H1 (cell line): ENCODE measurements around the gene PXDN. TPM values are rescaled to one million over a fixed set of nuclear protein-coding genes. Genes with fewer than 3 reads are reported as not detected.
A peak's percentile ranks its signal among the peaks of the same experiment; 100 is the strongest.

Source experiments
- CTCF ChIA-PET: fragments of 300-600 bp; sonication (Branson Sonifier 250); formaldehyde crosslinking; loops from one replicate; lab custom pipeline; 2021; ENCODE audit not compliant: partially characterized antibody; lab: Charles Lee
- POLR2A ChIA-PET: fragments of 300-600 bp; sonication (Branson Sonifier 250); formaldehyde crosslinking; loops from one replicate; lab custom pipeline; 2021; ENCODE audit warnings: inconsistent platforms; ENCODE audit not compliant: partially characterized antibody; lab: Charles Lee
- DNase-seq, 2 experiments: peaks; one replicate each; pipeline versions ENCODE4 v3.0.0 to v3.0.0-alpha.2; 2010 to 2022; ENCODE audit warnings: low spot score in 2 of 2, low read depth in 1 of 2, mixed read lengths in 1 of 2
- FAIRE-seq: peaks from 2 replicates; lab custom pipeline; 2011; peaks lifted over from hg19 to GRCh38; lab: Jason Lieb, UNC
- H2AFZ ChIP-seq: 2 replicates; pipeline ENCODE4 v1.8.1; 2012; ENCODE audit warnings: low read length, inconsistent platforms
- H2AK5ac ChIP-seq: 2 replicates; pipeline ENCODE4 v1.6.1; 2013; ENCODE audit warnings: low read depth, low read length
- H2BK120ac ChIP-seq: replicated peaks from 2 replicates; pipeline ENCODE3; 2013; ENCODE audit warnings: low read depth, low read length, inconsistent platforms
- H2BK12ac ChIP-seq: 2 replicates; pipeline ENCODE4 v1.6.1; 2013; ENCODE audit warnings: low read depth, low read length
- H2BK15ac ChIP-seq: 2 replicates; pipeline ENCODE4 v1.6.1; 2013; ENCODE audit warnings: low read length
- H2BK20ac ChIP-seq: 2 replicates; pipeline ENCODE4 v1.6.1; 2013; ENCODE audit warnings: low read length
- H2BK5ac ChIP-seq: 2 replicates; pipeline ENCODE4 v1.6.1; 2013; ENCODE audit warnings: low read depth, low read length
- H3K14ac ChIP-seq: 2 replicates; pipeline ENCODE4 v1.6.1; 2013; ENCODE audit warnings: inconsistent platforms; ENCODE audit not compliant: insufficient read length
- H3K18ac ChIP-seq: 2 replicates; pipeline ENCODE4 v1.6.1; 2013; ENCODE audit warnings: low read length; ENCODE audit errors: extremely low read depth
- H3K23ac ChIP-seq: 2 replicates; pipeline ENCODE4 v1.6.1; 2013; ENCODE audit warnings: inconsistent platforms; ENCODE audit not compliant: insufficient read length
- H3K23me2 ChIP-seq: 2 replicates; pipeline ENCODE4 v1.6.1; 2013; ENCODE audit warnings: low read depth, low read length
- H3K27ac ChIP-seq: 2 replicates; pipeline ENCODE4 v1.6.1; 2011; ENCODE audit warnings: low read depth, low read length, inconsistent platforms
- H3K27me3 ChIP-seq, 4 experiments: replicated peaks in 1 of 4; 1 replicate in 1 of 4; 2 replicates in 3 of 4; pipeline versions ENCODE4 v1.6.1 to v1.8.1; 2011 to 2013; ENCODE audit warnings: low read length in 3 of 4, mild to moderate bottlenecking in 3 of 4, inconsistent platforms in 2 of 4, mixed read lengths in 2 of 4, moderate library complexity in 1 of 4; ENCODE audit not compliant: control insufficient read depth in 3 of 4, insufficient read depth in 3 of 4; ENCODE audit errors: extremely low read depth in 1 of 4
- H3K36me3 ChIP-seq, 4 experiments: 2 replicates each; pipeline versions ENCODE4 v1.6.1 to v1.8.1; 2011 to 2013; ENCODE audit warnings: mild to moderate bottlenecking in 4 of 4, low read length in 3 of 4, moderate library complexity in 2 of 4, control low read depth in 1 of 4, inconsistent platforms in 1 of 4; ENCODE audit not compliant: insufficient read depth in 4 of 4, control insufficient read depth in 2 of 4
- H3K4ac ChIP-seq: replicated peaks from 2 replicates; pipeline ENCODE3; 2013; ENCODE audit warnings: low read length, low read depth, mixed read lengths, inconsistent platforms; ENCODE audit not compliant: insufficient read length
- H3K4me1 ChIP-seq, 4 experiments: replicated peaks in 1 of 4; 1 replicate in 1 of 4; 2 replicates in 3 of 4; pipeline versions ENCODE4 v1.6.1 to v1.8.1; 2011 to 2013; ENCODE audit warnings: low read length in 3 of 4, inconsistent platforms in 2 of 4, mixed read lengths in 1 of 4; ENCODE audit not compliant: insufficient read depth in 4 of 4, control insufficient read depth in 3 of 4
- H3K4me2 ChIP-seq, 2 experiments: 2 replicates each; pipeline versions ENCODE4 v1.6.1 to v1.8.1; 2011 to 2013; ENCODE audit warnings: low read depth in 2 of 2, low read length in 2 of 2, control low read depth in 1 of 2, inconsistent platforms in 1 of 2, mild to moderate bottlenecking in 1 of 2; ENCODE audit not compliant: insufficient read depth in 1 of 2
- H3K4me3 ChIP-seq, 4 experiments: fragments of 200-600, 300-600 bp in 1 of 4; sonication (generic), shearing (Covaris generic), sonication (Bioruptor Twin) in 1 of 4; 2 replicates each; pipeline versions ENCODE4 v1.5.1 to v1.8.1; 2011 to 2016; ENCODE audit warnings: low read length in 4 of 4, low read depth in 3 of 4, control low read depth in 2 of 4, inconsistent platforms in 2 of 4, mild to moderate bottlenecking in 2 of 4, mixed read lengths in 1 of 4, moderate library complexity in 1 of 4; ENCODE audit not compliant: insufficient read depth in 2 of 4; ENCODE audit errors: extremely low read depth in 1 of 4
- H3K56ac ChIP-seq: replicated peaks from 2 replicates; pipeline ENCODE3; 2013; ENCODE audit warnings: low read depth, mild to moderate bottlenecking, mixed read lengths, low read length, inconsistent platforms; ENCODE audit not compliant: insufficient read length
- H3K79me1 ChIP-seq: 2 replicates; pipeline ENCODE4 v1.6.1; 2013; ENCODE audit warnings: low read depth, low read length, control low read depth
- H3K79me2 ChIP-seq, 2 experiments: 2 replicates each; pipeline versions ENCODE4 v1.6.1 to v1.8.1; 2012 to 2013; ENCODE audit warnings: low read length in 2 of 2, mild to moderate bottlenecking in 2 of 2, inconsistent platforms in 1 of 2; ENCODE audit not compliant: insufficient read depth in 2 of 2, control insufficient read depth in 1 of 2
- H3K9ac ChIP-seq, 4 experiments: replicated peaks in 1 of 4; 1 replicate in 1 of 4; 2 replicates in 3 of 4; pipeline versions ENCODE4 v1.6.1 to v1.8.1; 2011 to 2013; ENCODE audit warnings: low read depth in 3 of 4, low read length in 3 of 4, control low read depth in 2 of 4, mild to moderate bottlenecking in 2 of 4, moderate library complexity in 2 of 4, inconsistent platforms in 1 of 4; ENCODE audit errors: extremely low read depth in 1 of 4
- H3K9me3 ChIP-seq, 2 experiments: 2 replicates each; pipeline versions ENCODE4 v1.6.1 to v1.8.1; 2012 to 2013; ENCODE audit warnings: mild to moderate bottlenecking in 2 of 2, moderate library complexity in 2 of 2, control low read depth in 1 of 2, inconsistent platforms in 1 of 2, low read depth in 1 of 2, low read length in 1 of 2, mixed read lengths in 1 of 2; ENCODE audit not compliant: insufficient read depth in 2 of 2
- H4K20me1 ChIP-seq, 2 experiments: replicated peaks in 1 of 2; 2 replicates each; pipeline versions ENCODE3 to v1.8.1; 2011 to 2013; ENCODE audit warnings: inconsistent platforms in 2 of 2, low read length in 2 of 2, mild to moderate bottlenecking in 1 of 2; ENCODE audit not compliant: insufficient read depth in 2 of 2, control insufficient read depth in 1 of 2
- H4K5ac ChIP-seq: 2 replicates; pipeline ENCODE4 v1.6.1; 2013; ENCODE audit warnings: low read length, low read depth, mixed read lengths, inconsistent platforms; ENCODE audit not compliant: insufficient read length
- H4K8ac ChIP-seq: 2 replicates; pipeline ENCODE4 v1.8.0; 2013; ENCODE audit warnings: mild to moderate bottlenecking, moderate library complexity, low read length, inconsistent platforms; ENCODE audit not compliant: insufficient read depth; ENCODE audit errors: extremely low read depth
- H4K91ac ChIP-seq: replicated peaks from 2 replicates; pipeline ENCODE3; 2013; ENCODE audit warnings: low read length, mixed read lengths, inconsistent platforms; ENCODE audit not compliant: insufficient read length
- BCL11A ChIP-seq, 2 experiments: IDR thresholded peaks; one replicate each; pipeline ENCODE4 v1.6.1; 2011; ENCODE audit warnings: low read depth in 2 of 2, low read length in 2 of 2, mild to moderate bottlenecking in 2 of 2
- CHD2 ChIP-seq: IDR thresholded peaks from 2 replicates; pipeline ENCODE4 v1.6.1; 2012; ENCODE audit warnings: low read length, improper control_type of control experiment
- HDAC6 ChIP-seq: IDR thresholded peaks from one replicate; pipeline ENCODE4 v1.7.1; 2012; ENCODE audit warnings: low read depth, mild to moderate bottlenecking, inconsistent platforms, low read length, moderate library complexity
- KDM4A ChIP-seq: IDR thresholded peaks from one replicate; pipeline ENCODE4 v1.7.1; 2012; ENCODE audit warnings: low read depth, mild to moderate bottlenecking, moderate library complexity, low read length, inconsistent platforms; ENCODE audit not compliant: severe bottlenecking
- POLR2A ChIP-seq, 2 experiments: IDR thresholded peaks; 1 replicate in 1 of 2; 2 replicates in 1 of 2; pipeline ENCODE4 v1.6.1; 2011; ENCODE audit warnings: low read depth in 2 of 2, low read length in 2 of 2, mild to moderate bottlenecking in 2 of 2; ENCODE audit errors: control extremely low read depth in 1 of 2
- RBBP5 ChIP-seq: IDR thresholded peaks from 2 replicates; pipeline ENCODE4 v1.7.1; 2012; ENCODE audit warnings: low read depth, mild to moderate bottlenecking, inconsistent platforms, low read length, moderate library complexity, borderline replicate concordance
- RXRA ChIP-seq: IDR thresholded peaks from 2 replicates; pipeline ENCODE4 v1.6.1; 2011; ENCODE audit warnings: low read depth, mild to moderate bottlenecking, low read length, moderate library complexity; ENCODE audit not compliant: insufficient read depth
- SAP30 ChIP-seq: fragments of 300-600 bp; sonication (generic); IDR thresholded peaks from 2 replicates; pipeline ENCODE4 v1.7.1; 2012; ENCODE audit warnings: low read length, moderate library complexity, mild to moderate bottlenecking, inconsistent platforms; ENCODE audit not compliant: insufficient read depth, insufficient replicate concordance
- TEAD4 ChIP-seq: IDR thresholded peaks from 2 replicates; pipeline ENCODE4 v1.6.1; 2012; ENCODE audit warnings: low read depth, low read length, inconsistent platforms, mixed read lengths
- WGBS, 2 experiments: shearing (Covaris generic) in 1 of 2; methylation state at CpG; one replicate each; pipeline versions ENCODE4 v1.1.6 to v1.1.7; 2013 to 2015; ENCODE audit warnings: low lambda C conversion rate in 2 of 2, mixed read lengths in 2 of 2, inconsistent platforms in 1 of 2, low coverage in 1 of 2, missing lambda C conversion rate in 1 of 2; ENCODE audit not compliant: insufficient replicate concordance in 2 of 2, insufficient coverage in 1 of 2, insufficient read length in 1 of 2; ENCODE audit errors: extremely low coverage in 1 of 2, missing lambda C conversion rate in 1 of 2; 5-methylcytosine and 5-hydroxymethylcytosine counted together
- polyA plus RNA-seq, 7 experiments: library from polyadenylated mRNA; depleted of rRNA in 3 of 7; stranded (reverse) in 5 of 7; unstranded in 2 of 7; fragments of >200 nt in 5 of 7; fragments of 200-250 nt in 2 of 7; gene quantifications; 1 replicate in 5 of 7; 2 replicates in 1 of 7; 4 replicates in 1 of 7; pipeline versions ENCODE4 v1.2.1 to v1.2.3, GENCODE V29; 2011 to 2013; ENCODE audit warnings: missing spikeins in 2 of 7, mixed read lengths in 2 of 7
- total RNA-seq: library from RNA; stranded (reverse); fragmentation: NEBNext Ultra II Directional; extraction: Animal tissue kit (Norgen Biotek cat#: 25700); gene quantifications from 2 replicates; pipeline ENCODE4 v1.2.1, GENCODE V29; 2021

PXDN gene
- total and polyA plus RNA-seq, 2 of the 8 experiments (the other 6 are each of a cell fraction or from before 2014, with no cell fraction given) = 104 to 141 TPM

DNA sequence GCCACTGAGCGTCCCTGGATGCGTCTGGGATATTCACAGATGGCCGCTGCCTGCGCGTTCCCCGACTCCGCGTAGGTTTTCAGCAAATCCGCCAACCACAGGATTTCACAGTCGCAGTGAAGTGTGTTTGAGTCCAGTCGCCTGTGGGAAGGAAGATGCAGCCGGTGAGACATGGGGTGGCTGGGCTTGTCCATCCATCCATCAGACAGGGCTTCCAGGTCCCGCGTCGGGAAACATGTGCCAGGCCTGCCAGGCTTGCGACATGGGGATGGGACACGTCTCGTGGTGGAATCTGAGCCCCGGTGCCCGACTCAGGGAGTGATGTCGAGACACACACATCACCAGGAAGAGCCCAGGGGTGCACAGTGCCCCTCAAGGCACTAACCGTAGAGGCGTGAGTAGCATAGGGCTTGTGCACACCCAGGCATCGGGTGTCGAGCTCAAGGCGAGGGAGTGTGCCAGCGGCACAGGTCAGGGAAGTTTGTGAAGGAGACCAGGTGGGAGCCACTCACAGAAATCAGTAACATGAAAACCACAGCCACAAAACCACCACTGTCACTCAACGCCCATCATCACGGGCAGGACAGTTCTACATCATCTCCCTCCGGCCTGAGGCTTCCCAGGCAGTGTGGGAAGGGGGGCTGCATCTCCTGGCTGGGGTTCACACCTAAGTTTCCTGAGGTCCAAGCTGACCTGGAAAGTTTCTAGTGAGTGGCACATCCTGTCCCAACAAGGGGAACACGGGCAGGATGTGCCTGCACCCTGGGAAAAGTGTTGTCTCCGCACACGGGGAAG is 63.9 kb downstream of the PXDN start:
- Histone ChIP-seq H2AK5ac (no peak overlapping the region), H3K4me3 (no peak overlapping the region), H2BK120ac (no peak overlapping the region), H3K18ac (no peak overlapping the region), H2BK5ac (no peak overlapping the region), H4K91ac (no peak overlapping the region), H2AFZ (no peak overlapping the region), H3K79me1 (no peaks in the 10 kb centered on the region), H3K4ac (no peak overlapping the region), H3K23ac (no peak overlapping the region), H3K9me3 (no peaks in the 10 kb centered on the region), H3K4me2 (no peak overlapping the region), H3K9ac (no peak overlapping the region), H3K56ac (no peak overlapping the region), H4K8ac (no peak overlapping the region), H3K27ac (no peak overlapping the region), H3K79me2 (no peaks in the 10 kb centered on the region), H2BK20ac (no peak overlapping the region), H2BK12ac (0 out of 2 replicates have a peak overlapping the region, but pooled peaks have one; percentile 39), H3K14ac (no peak overlapping the region), H4K5ac (no peak overlapping the region), H3K23me2 (peaks cover 12% of the 10 kb centered on the region; the same call in 1 of the 2 replicates), H2BK15ac (no peak overlapping the region), H4K20me1 (peaks cover 4 to 22% of the 10 kb centered on the region in 2 experiments), H3K27me3 (no peaks in the 10 kb centered on the region), H3K36me3 (peaks cover 19 to 58% (median 33%) of the 10 kb centered on the region in 4 experiments; a peak in 7 of 8 replicates), H3K4me1 (peaks cover 0 to under 1% (median 0%) of the 10 kb centered on the region in 4 experiments; a peak in 1 of 7 replicates)
- CTCF ChIA-PET = interaction anchor here (1.0 to 1.5 kb wide), 2 partner anchors 52 to 71 kb away, joined by 4 to 5 read pairs; no protein-coding TSS in a partner anchor
- DNase-seq (no peak), FAIRE-seq (no peak)
- TF ChIP-seq RBBP5 (no peak), POLR2A (IDR thresholded peaks at IDR 0.05; ENCODE audit: control extremely low read depth in 1 of 2, low read depth in 2 of 2, low read length in 2 of 2) (no peak), SAP30 (no peak), CHD2 (no peak), BCL11A (IDR thresholded peaks at IDR 0.05; ENCODE audit: low read depth in 2 of 2, low read length in 2 of 2) (no peak), TEAD4 (no peak), HDAC6 (no peak), KDM4A (no peak), RXRA (no peak)
- POLR2A ChIA-PET = no interaction called here
- 96% methylated on average over 29 of the region's 33 CpGs; no CpG with 5 or more reads in 1 of the 2 experiments for WGBS, 2 experiments
